Epidermal melanocyte (primary cell): Measurements from ENCODE around the gene PLCH2.

Source experiments
- DNase-seq: peaks from one replicate; pipeline ENCODE4 v3.0.0; 2011; ENCODE audit warnings: low spot score; ENCODE audit not compliant: insufficient read length

The PLCH2 gene

GRCh38 chr1:2510366-2511155, 34.5 kb downstream of the PLCH2 start:
- no peak for DNase-seq

GRCh38 chr1:2512862-2513421, 36.9 kb downstream of the PLCH2 start:
- DNase-seq, result no peak

- DNase-seq, result no peak
Measured at GRCh38 chr1:2513939-2514652, 38.0 kb downstream of the PLCH2 start.

- DNase-seq, result no peak
Measured at GRCh38 chr1:2514863-2515762, 39.0 kb downstream of the PLCH2 start.

GRCh38 chr1:2515763-2516080, 39.6 kb downstream of the PLCH2 start:
- DNase-seq, result no peak

- DNase-seq, result no peak
Measured at GRCh38 chr1:2516124-2516523, 40.0 kb downstream of the PLCH2 start.

- no peak for DNase-seq
Measured at GRCh38 chr1:2516946-2517345, 40.9 kb downstream of the PLCH2 start.

- no peak for DNase-seq
Measured at GRCh38 chr1:2517966-2518365, 41.9 kb downstream of the PLCH2 start.

GRCh38 chr1:2518528-2518927, 42.4 kb downstream of the PLCH2 start:
- no peak for DNase-seq

GRCh38 chr1:2519029-2519685, 43.1 kb downstream of the PLCH2 start:
- DNase-seq, result no peak

GRCh38 chr1:2519729-2520128, 43.6 kb downstream of the PLCH2 start:
- DNase-seq, result no peak

GRCh38 chr1:2520206-2520605, 44.1 kb downstream of the PLCH2 start:
- no peak for DNase-seq

GRCh38 chr1:2520806-2521205, 44.7 kb downstream of the PLCH2 start:
- DNase-seq, result no peak

GRCh38 chr1:2522230-2522629, 46.1 kb downstream of the PLCH2 start:
- DNase-seq, result no peak

- no peak for DNase-seq
Measured at GRCh38 chr1:2523191-2523890, 47.3 kb downstream of the PLCH2 start.

- DNase-seq, result no peak
Measured at GRCh38 chr1:2523891-2524609, 48.0 kb downstream of the PLCH2 start.

GRCh38 chr1:2525572-2525919, 49.5 kb downstream of the PLCH2 start:
- no peak for DNase-seq

- DNase-seq, result peak; percentile 99
Measured at GRCh38 chr1:2525920-2526823, 50.1 kb downstream of the PLCH2 start, which contains the start of gene PANK4. PANK4 (minus strand) TSS chr1:2526596; CDS start chr1:2526587, 9 bp downstream.
